GM18517 (cell line): ENCODE data around the gene KLHDC4.

ENCODE experiments used
- ATAC-seq: cut with Tn5 transposase; IDR thresholded peaks from one replicate; pipeline ENCODE4 v1.9.1; 2021; ENCODE audit warnings: mild to moderate bottlenecking, moderate library complexity; ENCODE audit not compliant: unreplicated experiment

The KLHDC4 gene

DNA sequence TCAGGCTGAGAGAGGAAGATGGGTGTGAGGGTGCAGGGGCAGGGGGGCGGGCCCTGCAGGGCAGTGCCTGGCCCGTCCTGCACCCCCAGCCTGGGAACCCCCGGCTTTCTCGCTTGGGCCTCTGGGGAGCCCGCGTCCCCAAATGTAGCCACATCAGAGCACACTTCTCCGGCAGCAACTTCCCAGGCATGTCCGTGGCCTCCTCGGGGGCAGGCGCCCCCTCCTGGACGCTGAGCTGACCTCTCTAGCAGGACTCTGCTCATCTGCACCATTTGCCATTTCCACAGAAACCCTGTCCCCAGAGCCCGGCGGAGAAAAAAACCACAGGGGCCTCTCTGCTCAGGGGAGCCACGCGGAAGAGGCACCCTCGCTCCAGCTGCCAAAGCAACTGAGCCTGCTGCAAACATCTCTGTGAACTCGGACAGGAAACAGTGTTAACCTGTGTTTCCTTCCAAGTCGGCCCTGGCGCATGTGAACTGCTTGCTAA is 63.4 kb downstream of the KLHDC4 start:
- ATAC-seq: no peak

DNA sequence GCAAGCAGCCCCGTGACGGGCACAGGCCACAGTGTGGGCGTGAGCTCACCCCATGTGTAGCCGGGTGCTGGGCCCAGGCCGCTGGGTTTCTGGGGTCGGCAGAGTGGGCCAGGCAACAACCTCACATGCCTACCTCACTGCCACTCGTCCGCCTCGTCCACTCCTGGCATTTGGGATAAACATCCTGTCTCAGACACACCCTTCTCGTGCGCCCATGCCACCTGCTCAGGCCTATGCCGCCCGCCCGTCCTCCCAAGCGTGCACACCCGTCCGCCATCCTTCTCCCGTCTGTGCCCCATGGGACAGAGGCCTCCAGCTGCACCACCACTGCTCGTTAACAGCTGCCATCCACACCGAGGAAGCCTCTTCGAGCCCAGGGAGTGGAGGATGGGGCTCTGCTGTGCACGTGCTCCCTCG is 64.3 kb downstream of the KLHDC4 start:
- no peak for ATAC-seq

DNA sequence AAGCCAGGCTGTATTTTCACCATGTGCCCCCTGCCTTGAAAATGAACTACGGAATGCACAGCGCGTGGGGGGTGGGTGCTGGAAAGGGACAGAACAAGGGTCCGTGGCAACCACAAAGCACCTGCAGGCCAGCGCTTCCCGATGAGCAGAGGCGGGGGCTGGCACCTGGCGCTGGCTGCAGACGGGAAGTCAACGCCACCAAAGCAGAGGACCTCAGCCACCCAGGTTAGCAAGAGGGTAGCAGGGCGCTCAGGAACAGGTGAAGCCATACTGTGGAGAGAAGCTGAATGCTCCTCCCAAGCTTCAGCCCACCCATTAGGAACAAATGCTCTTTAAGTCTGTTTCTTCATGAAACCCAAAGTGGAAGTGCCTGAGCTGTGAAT is 64.7 kb downstream of the KLHDC4 start:
- ATAC-seq: no peak

- no peak for ATAC-seq
Measured at GRCh38 chr16:87700406-87701077, 65.2 kb downstream of the KLHDC4 start.

DNA sequence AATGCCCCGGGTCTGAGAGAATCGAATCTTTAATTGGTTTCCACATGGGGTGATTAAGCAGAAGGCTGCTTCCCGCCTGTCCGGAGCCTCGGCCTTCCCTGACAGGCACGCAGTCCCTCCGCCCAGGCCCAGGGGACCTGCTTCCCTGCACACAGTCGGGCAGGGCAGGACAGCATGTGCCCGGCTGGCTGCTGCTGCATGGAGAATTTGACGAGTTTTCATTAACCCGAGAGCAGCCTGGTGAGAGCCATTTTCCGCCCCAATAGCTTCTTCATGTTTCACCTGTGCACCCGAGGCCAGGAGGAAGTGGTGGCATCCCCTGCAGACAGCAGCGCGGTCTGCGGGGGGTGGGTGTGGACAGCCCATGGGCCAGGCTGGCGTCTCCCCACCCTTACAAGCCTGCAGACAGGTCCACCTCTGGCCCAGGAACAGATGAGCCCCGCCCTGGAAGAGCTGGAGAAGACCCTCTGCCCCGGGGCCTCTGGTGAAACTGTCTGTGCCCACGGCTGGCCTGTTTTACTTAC is 67.0 kb downstream of the KLHDC4 start:
- ATAC-seq: no peak

DNA sequence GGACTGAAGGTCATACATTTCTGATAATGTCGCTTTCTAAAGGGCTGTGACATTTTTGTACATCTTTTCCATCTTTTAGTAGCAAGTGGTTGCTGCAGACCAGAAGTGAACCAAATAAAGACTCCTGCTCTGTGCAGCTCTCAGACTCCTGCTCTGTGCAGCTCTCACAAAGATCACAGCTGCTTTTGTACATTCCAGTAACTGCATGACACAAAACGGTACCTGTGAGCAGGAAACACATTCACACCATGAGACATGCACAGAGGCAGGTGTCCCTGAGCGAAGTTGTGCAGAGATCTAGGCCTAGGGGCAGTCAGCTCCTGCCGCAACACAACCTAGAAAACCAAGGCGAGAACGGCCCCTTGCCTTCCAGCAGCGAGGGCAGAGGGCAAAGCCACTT is 67.5 kb downstream of the KLHDC4 start:
- no peak for ATAC-seq

DNA sequence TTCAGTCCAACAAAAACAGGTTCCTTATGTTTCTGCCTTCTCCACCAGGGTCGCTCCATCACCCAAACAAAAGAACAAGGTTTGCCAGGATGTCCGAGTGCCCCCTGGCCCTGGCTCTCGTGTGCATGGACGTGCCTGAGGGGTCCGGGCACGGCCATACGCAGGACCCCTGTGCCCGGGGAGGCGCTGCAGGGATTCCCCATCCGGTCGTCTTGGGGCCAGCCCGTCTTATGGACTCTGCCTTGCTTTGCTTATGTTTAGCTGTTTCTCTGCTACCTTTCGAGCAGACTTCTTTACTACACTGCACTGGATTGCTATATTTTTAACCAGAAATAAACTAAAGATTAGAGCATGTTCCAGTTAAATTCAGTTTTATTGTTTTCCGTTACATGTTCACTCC is 68.0 kb downstream of the KLHDC4 start:
- no peak for ATAC-seq

DNA sequence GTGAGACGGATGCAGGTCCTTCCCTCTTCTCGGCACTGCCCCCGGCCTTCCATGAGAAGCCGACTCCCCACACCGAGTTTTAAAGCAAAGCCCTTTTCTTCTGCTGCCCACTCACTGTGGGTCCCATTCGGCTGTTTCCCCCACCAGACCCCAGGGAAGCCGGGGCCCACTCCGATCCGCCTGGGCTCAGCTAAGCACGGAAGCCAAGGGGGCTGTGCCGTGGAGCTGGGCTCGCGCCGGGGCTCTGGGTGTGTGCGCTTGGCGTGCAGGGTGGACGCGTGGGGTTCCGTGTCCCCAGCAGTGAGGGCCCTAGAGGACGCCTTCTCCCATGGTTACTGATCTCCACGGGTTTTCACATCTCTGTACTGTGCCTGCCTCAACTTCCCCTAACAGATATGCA is 68.5 kb downstream of the KLHDC4 start:
- ATAC-seq: no peak

DNA sequence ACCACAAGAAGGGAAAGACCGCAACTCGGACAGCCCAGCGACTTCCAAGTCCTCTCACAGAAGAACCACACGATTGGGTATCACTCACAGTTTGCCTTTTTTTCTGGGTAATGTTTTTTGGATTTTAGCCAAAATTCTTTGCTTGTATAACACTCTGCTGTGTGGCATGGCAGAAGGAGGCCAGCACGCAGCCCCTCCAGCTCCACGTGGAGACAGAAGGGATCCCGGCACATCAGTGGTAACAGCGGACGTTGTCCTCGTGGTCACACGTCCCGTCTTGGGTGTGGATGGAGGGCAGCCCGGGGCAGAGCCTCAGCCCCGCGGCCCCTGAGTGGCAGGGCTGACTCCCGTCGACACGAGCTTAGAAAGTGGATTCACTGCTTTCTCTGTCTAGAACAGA is 69.1 kb downstream of the KLHDC4 start:
- ATAC-seq: no peak

- no peak for ATAC-seq
Measured at GRCh38 chr16:87695534-87695933, 70.3 kb downstream of the KLHDC4 start.

DNA sequence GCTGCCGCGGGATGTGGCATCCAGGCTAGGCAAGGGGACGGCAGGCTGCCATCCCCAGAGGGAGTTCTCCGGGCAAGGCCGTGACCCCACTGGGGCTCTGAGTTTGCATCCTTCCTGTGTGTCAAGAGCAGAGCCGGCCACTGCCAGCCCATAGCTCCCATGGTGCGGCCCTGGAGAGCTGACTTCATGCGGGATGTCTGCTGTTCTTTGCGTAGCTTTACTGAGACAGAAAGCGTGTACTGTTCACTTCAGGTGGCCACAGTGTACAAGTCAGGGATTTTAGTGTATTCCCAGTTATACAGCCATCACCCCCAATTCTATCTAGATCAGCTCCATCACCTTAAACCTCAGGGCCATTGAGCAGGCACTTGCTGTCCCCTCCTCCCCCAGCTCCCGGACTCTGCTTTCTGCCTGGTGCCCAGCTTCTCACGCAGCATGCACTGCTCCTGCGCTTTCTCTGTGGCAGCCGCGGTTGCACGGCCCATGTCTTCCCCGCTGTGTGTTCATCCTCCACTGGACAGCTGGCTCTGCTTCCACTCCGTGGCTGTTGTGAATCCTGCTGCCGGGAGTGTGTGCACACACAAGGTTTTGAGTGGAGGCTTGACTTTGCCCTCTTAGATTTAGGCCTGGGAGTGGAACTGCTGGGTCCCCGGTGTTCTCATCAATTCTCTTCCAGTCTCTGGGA is 71.2 kb downstream of the KLHDC4 start:
- no peak for ATAC-seq

DNA sequence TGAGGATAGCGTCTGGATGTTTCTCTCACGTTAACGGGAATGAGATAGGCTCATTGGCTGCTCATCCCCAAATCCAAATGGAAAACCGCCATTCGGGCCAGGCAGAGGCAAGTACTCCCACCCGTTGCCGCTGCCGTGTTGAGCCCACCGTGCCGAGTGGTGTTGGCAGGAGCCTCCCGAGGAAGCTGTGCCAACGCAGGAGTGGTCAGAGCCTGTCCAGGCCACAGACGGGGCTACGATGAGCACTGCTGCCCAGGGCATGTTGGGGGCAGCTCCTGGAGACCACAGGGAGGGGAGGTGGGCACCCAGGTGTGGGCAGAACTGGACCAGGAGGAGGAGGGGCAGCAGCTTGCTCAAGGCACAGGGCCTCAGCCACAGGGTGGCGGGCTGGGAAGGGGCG is 72.0 kb downstream of the KLHDC4 start:
- no peak for ATAC-seq

DNA sequence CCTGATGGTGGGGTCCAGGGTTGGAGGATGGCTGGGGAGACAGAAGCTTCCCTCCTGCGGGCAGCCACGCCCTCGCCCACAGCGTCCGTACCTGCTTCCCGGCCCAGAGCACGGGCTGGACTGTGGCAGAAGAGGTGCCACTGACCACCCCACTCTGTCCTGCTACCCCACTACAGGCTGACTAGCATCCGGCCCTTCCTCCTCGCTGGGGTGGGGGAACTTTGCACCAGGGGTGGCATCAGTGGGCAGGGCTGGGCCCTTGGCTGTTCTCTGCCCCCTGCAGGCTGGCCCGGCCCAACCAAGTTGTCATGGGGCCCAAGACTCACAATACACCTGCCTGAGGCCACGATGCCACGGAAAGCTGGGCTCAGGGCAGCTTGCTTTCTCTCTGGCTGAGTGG is 73.0 kb downstream of the KLHDC4 start:
- ATAC-seq: no peak

DNA sequence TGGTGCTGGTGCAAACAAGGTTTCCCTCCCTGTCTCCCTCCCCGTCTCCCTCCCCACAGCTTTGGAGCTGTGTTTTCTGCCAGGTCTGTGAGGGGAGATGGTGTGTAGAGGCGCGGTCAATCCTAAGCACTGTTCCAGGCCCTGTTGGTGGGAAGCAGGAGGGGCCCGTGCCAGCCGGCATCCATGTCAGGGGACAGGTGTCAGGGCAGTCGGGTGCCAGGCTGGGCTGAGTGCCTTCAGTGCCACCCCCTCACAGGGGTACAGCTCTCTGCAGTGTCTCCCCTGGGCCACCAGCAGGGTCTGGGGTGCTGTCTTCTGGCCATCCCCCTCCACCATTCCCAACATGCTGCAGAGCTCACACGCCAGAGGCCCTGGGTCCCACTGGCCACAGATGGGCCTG is 73.6 kb downstream of the KLHDC4 start:
- ATAC-seq: no peak

- ATAC-seq: no peak
Measured at GRCh38 chr16:87691686-87692079, 74.1 kb downstream of the KLHDC4 start.

- no peak for ATAC-seq
Measured at GRCh38 chr16:87690911-87691685, 74.7 kb downstream of the KLHDC4 start.

- ATAC-seq: no peak
Measured at GRCh38 chr16:87689956-87690465, 75.8 kb downstream of the KLHDC4 start.

GRCh38 chr16:87688876-87689815 is 76.6 kb downstream of the KLHDC4 start:
- no peak for ATAC-seq

DNA sequence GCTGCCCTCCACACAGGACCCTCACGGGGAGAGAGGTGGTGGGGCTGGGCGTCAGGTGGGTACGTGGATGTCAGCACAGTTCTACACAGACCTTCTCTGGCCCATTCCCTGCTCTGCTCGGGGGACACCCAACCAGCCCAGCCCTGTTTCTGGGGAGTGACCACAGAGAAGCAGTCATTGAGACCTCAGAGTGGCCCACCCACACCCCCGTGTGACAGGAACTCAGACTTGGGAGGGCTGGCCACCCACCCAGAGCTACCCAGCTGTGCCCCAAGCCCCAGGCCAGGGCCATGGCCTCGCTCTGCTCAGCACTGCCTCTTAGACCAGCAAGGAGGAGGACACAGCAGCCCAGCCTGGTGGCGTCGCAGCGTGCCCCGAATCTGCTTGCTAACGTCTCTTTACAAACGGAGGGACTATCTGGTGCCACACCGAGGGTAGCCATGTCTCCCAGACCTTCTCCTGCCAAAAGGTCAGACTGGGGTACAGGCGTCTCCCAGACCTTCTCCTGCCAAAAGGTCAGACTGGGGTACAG is 77.7 kb downstream of the KLHDC4 start:
- no peak for ATAC-seq
